ENCODE results near the gene DQX1.

- TF ChIP-seq CTCF (IDR thresholded peaks at IDR 0.05; ENCODE audit: poor library complexity, severe bottlenecking): no peak
- no peak for TF ChIP-seq REST (IDR thresholded peaks at IDR 0.05; ENCODE audit: borderline replicate concordance)
- TF ChIP-seq EP300 (conservative IDR thresholded peaks at IDR 0.05; ENCODE audit: poor library complexity, severe bottlenecking): no peak
- TF ChIP-seq EZH2 (IDR thresholded peaks at IDR 0.05; ENCODE audit: borderline replicate concordance, insufficient read depth, low read length, poor library complexity, severe bottlenecking): no peak
- TF ChIP-seq POLR2AphosphoS5 (IDR thresholded peaks at IDR 0.05): no peak
- no peak for TF ChIP-seq RAD21 (conservative IDR thresholded peaks at IDR 0.05)
- TF ChIP-seq TAF1 (IDR thresholded peaks at IDR 0.05; ENCODE audit: low read depth): no peak
- TF ChIP-seq SMC3 (conservative IDR thresholded peaks at IDR 0.05; ENCODE audit: poor library complexity): no peak
- TF ChIP-seq MXI1 (conservative IDR thresholded peaks at IDR 0.05; ENCODE audit: poor library complexity, severe bottlenecking): no peak
Measured at GRCh38 chr2:74567881-74568280, 41.9 kb upstream of the DQX1 start.
